HEK293 (cell line): ENCODE measurements around the gene OMD.

Experiments used
- CTCF ChIA-PET: fragments of 350-600 bp; formaldehyde crosslinking; extraction: SDS; loops from one replicate; lab custom pipeline; 2021; ENCODE audit warnings: antibody characterized with exemption; lab: Yijun Ruan, JAX
- POLR2A ChIA-PET: fragments of 300-600 bp; formaldehyde crosslinking; extraction: SDS; loops from one replicate; lab custom pipeline; 2020; ENCODE audit warnings: antibody characterized with exemption, inconsistent platforms; lab: Yijun Ruan, JAX
- H3K27ac ChIP-seq: fragments of 200-500 bp; sonication (Bioruptor generic); 2 replicates; pipeline ENCODE4 v1.5.1; 2014; ENCODE audit warnings: low read depth, low read length, control low read depth, inconsistent platforms; ENCODE audit errors: extremely low read depth
- H3K36me3 ChIP-seq, 2 experiments: fragments of 200-500 bp in 1 of 2; sonication (Bioruptor generic) in 1 of 2; 1 replicate in 1 of 2; 2 replicates in 1 of 2; pipeline ENCODE4 v1.5.1; 2014 to 2017; ENCODE audit warnings: inconsistent platforms in 2 of 2, low read length in 2 of 2; ENCODE audit not compliant: control insufficient read depth in 2 of 2, insufficient read depth in 1 of 2
- H3K4me1 ChIP-seq: fragments of 200-500 bp; sonication (Bioruptor generic); 2 replicates; pipeline ENCODE4 v1.5.1; 2014; ENCODE audit warnings: mild to moderate bottlenecking, low read length, inconsistent platforms; ENCODE audit not compliant: control insufficient read depth, insufficient read depth
- H3K4me3 ChIP-seq: 2 replicates; pipeline ENCODE4 v1.5.1; 2011; ENCODE audit warnings: low read depth, mild to moderate bottlenecking, control low read depth, low read length, moderate library complexity
- H3K9me3 ChIP-seq: fragments of 200-500 bp; sonication (Bioruptor generic); 2 replicates; pipeline ENCODE4 v1.5.1; 2014; ENCODE audit warnings: low read depth, low read length, inconsistent platforms; ENCODE audit not compliant: control insufficient read depth, insufficient read depth
- EGR2 ChIP-seq: fragments of 450-650 bp; formaldehyde crosslinking; IDR thresholded peaks from 2 replicates; pipeline ENCODE4 v1.5.1; 2016; ENCODE audit warnings: low read depth, missing biosample characterization, missing genetic modification characterization
- ELK4 ChIP-seq: IDR thresholded peaks from 2 replicates; pipeline ENCODE4 v1.6.1; 2011; ENCODE audit warnings: mild to moderate bottlenecking, low read depth, low read length, borderline replicate concordance
- FEZF1 ChIP-seq: fragments of 450-650 bp; formaldehyde crosslinking; IDR thresholded peaks from 2 replicates; pipeline ENCODE4 v1.5.1; 2016; ENCODE audit warnings: missing biosample characterization, missing genetic modification characterization
- PRDM4 ChIP-seq: fragments of 450-650 bp; formaldehyde crosslinking; IDR thresholded peaks from 2 replicates; pipeline ENCODE4 v1.5.1; 2017; ENCODE audit warnings: missing biosample characterization, missing genetic modification characterization
- SCRT2 ChIP-seq: fragments of 450-650 bp; formaldehyde crosslinking; IDR thresholded peaks from 2 replicates; pipeline ENCODE4 v1.5.1; 2016; ENCODE audit warnings: missing biosample characterization, missing genetic modification characterization
- TRIM28 ChIP-seq: IDR thresholded peaks from 2 replicates; pipeline ENCODE4 v1.6.1; 2011; ENCODE audit warnings: low read length, control low read depth, borderline replicate concordance
- ZBTB26 ChIP-seq: fragments of 450-650 bp; formaldehyde crosslinking; optimal IDR thresholded peaks from 2 replicates; pipeline ENCODE3; 2016; ENCODE audit warnings: missing biosample characterization, mild to moderate bottlenecking, missing genetic modification characterization
- ZBTB8A ChIP-seq: fragments of 450-650 bp; formaldehyde crosslinking; IDR thresholded peaks from 2 replicates; pipeline ENCODE4 v1.5.1; 2016; ENCODE audit warnings: missing biosample characterization, missing genetic modification characterization
- ZFHX2 ChIP-seq: fragments of 450-650 bp; formaldehyde crosslinking; conservative IDR thresholded peaks from 2 replicates; pipeline ENCODE4 v1.5.1; 2016; ENCODE audit warnings: missing biosample characterization, missing genetic modification characterization
- ZFP37 ChIP-seq: fragments of 450-650 bp; formaldehyde crosslinking; IDR thresholded peaks from 2 replicates; pipeline ENCODE4 v1.5.1; 2016; ENCODE audit warnings: missing biosample characterization, missing genetic modification characterization
- ZIC2 ChIP-seq: fragments of 450-650 bp; formaldehyde crosslinking; IDR thresholded peaks from 2 replicates; pipeline ENCODE4 v1.5.1; 2016; ENCODE audit warnings: missing biosample characterization, missing genetic modification characterization
- ZNF121 ChIP-seq: fragments of 450-650 bp; formaldehyde crosslinking; IDR thresholded peaks from 2 replicates; pipeline ENCODE4 v1.5.1; 2016; ENCODE audit warnings: missing biosample characterization, missing genetic modification characterization
- ZNF169 ChIP-seq: fragments of 450-650 bp; formaldehyde crosslinking; IDR thresholded peaks from 2 replicates; pipeline ENCODE4 v1.5.1; 2016; ENCODE audit warnings: missing biosample characterization, missing genetic modification characterization
- ZNF19 ChIP-seq: fragments of 450-650 bp; formaldehyde crosslinking; IDR thresholded peaks from 2 replicates; pipeline ENCODE4; 2016; ENCODE audit warnings: missing biosample characterization, missing genetic modification characterization, low read depth
- ZNF211 ChIP-seq: fragments of 450-650 bp; formaldehyde crosslinking; IDR thresholded peaks from 2 replicates; pipeline ENCODE4 v1.5.1; 2016; ENCODE audit warnings: low read depth, missing biosample characterization, missing genetic modification characterization
- ZNF354C ChIP-seq: fragments of 450-650 bp; formaldehyde crosslinking; IDR thresholded peaks from 2 replicates; pipeline ENCODE4 v1.5.1; 2016; ENCODE audit warnings: missing biosample characterization, missing genetic modification characterization, low read depth, borderline replicate concordance
- ZNF37A ChIP-seq: fragments of 450-650 bp; IDR thresholded peaks from 2 replicates; pipeline ENCODE4 v1.5.1; 2018; ENCODE audit warnings: missing biosample characterization, missing genetic modification characterization
- ZNF514 ChIP-seq: fragments of 450-650 bp; formaldehyde crosslinking; IDR thresholded peaks from 2 replicates; pipeline ENCODE4 v1.5.1; 2016; ENCODE audit warnings: missing biosample characterization, missing genetic modification characterization
- ZNF530 ChIP-seq: fragments of 450-650 bp; formaldehyde crosslinking; IDR thresholded peaks from 2 replicates; pipeline ENCODE4 v1.5.1; 2016; ENCODE audit warnings: low read depth, missing biosample characterization, missing genetic modification characterization
- ZNF571 ChIP-seq: fragments of 450-650 bp; formaldehyde crosslinking; IDR thresholded peaks from 2 replicates; pipeline ENCODE4 v1.5.0; 2017; ENCODE audit warnings: missing biosample characterization, missing genetic modification characterization
- ZNF623 ChIP-seq: fragments of 450-650 bp; formaldehyde crosslinking; IDR thresholded peaks from 2 replicates; pipeline ENCODE4 v1.5.1; 2016; ENCODE audit warnings: missing biosample characterization, missing genetic modification characterization
- ZNF645 ChIP-seq: fragments of 450-650 bp; formaldehyde crosslinking; IDR thresholded peaks from 2 replicates; pipeline ENCODE4; 2016; ENCODE audit warnings: missing biosample characterization, missing genetic modification characterization
- ZNF654 ChIP-seq: fragments of 450-650 bp; formaldehyde crosslinking; IDR thresholded peaks from 2 replicates; pipeline ENCODE4 v1.5.1; 2016; ENCODE audit warnings: low read depth, missing biosample characterization, missing genetic modification characterization
- TF ChIP-seq, protein P1 (sequence below): fragments of 450-650 bp; formaldehyde crosslinking; IDR thresholded peaks from 2 replicates; pipeline ENCODE4 v1.5.1; 2016; ENCODE audit warnings: missing biosample characterization, missing genetic modification characterization
- TF ChIP-seq, protein P2 (sequence below): fragments of 450-650 bp; formaldehyde crosslinking; IDR thresholded peaks from 2 replicates; pipeline ENCODE4 v1.5.1; 2017; ENCODE audit warnings: missing biosample characterization, missing genetic modification characterization

OMD gene

GRCh38 chr9:92455217-92455616 is 30.9 kb upstream of the OMD start:
- H3K9me3 ChIP-seq, result no peaks in the 10 kb centered on the region
- no peak overlapping the region for H3K27ac ChIP-seq
- ChIA-PET POLR2A (no interaction called here), CTCF (interaction anchor here (0.6 to 2.2 kb wide), 7 partner anchors 9 to 336 kb away, joined by 3 to 6 read pairs (median 4); no protein-coding TSS in a partner anchor)
- H3K36me3 ChIP-seq, result no peaks in the 10 kb centered on the region
- TF ChIP-seq PRDM4 (tag by site-specific recombination) (no peak), ZBTB8A (tag by site-specific recombination) (no peak), FEZF1 (tag by site-specific recombination) (no peak), ELK4 (no peak), ZNF530 (no peak), ZNF169 (no peak), ZNF211 (no peak), ZNF37A (no peak), ZNF514 (tag by site-specific recombination) (no peak), ZNF354C (no peak), ZNF654 (peak; percentile 23; the same call in 1 of the 2 replicates), ZFP37 (no peak), ZFHX2 (tag by site-specific recombination) (no peak), SCRT2 (tag by site-specific recombination) (peak; percentile 37; the same call in 1 of the 2 replicates), ZNF19 (no peak), ZNF121 (tag by site-specific recombination) (peak; percentile 26; the same call in 1 of the 2 replicates), TRIM28 (no peak), ZNF571 (tag by site-specific recombination) (no peak), ZNF623 (tag by site-specific recombination) (no peak), EGR2 (tag by site-specific recombination) (no peak), ZNF645 (no peak), ZBTB26 (tag by site-specific recombination) (no peak), ZIC2 (no peak)
- TF ChIP-seq, protein P1, sequence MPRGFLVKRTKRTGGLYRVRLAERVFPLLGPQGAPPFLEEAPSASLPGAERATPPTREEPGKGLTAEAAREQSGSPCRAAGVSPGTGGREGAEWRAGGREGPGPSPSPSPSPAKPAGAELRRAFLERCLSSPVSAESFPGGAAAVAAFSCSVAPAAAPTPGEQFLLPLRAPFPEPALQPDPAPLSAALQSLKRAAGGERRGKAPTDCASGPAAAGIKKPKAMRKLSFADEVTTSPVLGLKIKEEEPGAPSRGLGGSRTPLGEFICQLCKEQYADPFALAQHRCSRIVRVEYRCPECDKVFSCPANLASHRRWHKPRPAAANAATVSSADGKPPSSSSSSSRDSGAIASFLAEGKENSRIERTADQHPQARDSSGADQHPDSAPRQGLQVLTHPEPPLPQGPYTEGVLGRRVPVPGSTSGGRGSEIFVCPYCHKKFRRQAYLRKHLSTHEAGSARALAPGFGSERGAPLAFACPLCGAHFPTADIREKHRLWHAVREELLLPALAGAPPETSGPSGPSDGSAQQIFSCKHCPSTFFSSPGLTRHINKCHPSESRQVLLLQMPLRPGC (tag by site-specific recombination), result no peak
- TF ChIP-seq, protein P2, sequence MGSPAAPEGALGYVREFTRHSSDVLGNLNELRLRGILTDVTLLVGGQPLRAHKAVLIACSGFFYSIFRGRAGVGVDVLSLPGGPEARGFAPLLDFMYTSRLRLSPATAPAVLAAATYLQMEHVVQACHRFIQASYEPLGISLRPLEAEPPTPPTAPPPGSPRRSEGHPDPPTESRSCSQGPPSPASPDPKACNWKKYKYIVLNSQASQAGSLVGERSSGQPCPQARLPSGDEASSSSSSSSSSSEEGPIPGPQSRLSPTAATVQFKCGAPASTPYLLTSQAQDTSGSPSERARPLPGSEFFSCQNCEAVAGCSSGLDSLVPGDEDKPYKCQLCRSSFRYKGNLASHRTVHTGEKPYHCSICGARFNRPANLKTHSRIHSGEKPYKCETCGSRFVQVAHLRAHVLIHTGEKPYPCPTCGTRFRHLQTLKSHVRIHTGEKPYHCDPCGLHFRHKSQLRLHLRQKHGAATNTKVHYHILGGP (tag by site-specific recombination), result no peak
- H3K4me1 ChIP-seq, result no peaks in the 10 kb centered on the region
- H3K4me3 ChIP-seq, result no peak overlapping the region
